SK-N-SH (cell line): ENCODE results near the gene CPVL.

Source experiments
- EZH2phosphoT487 ChIP-seq: fragments of 200-600 bp; sonication (generic); IDR thresholded peaks from 2 replicates; pipeline ENCODE4 v1.6.1; 2017; ENCODE audit warnings: low read depth, mixed run types, mild to moderate bottlenecking, antibody characterized with exemption, moderate library complexity, borderline replicate concordance
- FOSL2 ChIP-seq: IDR thresholded peaks from 2 replicates; pipeline ENCODE4 v1.4.0; 2012; ENCODE audit warnings: low read depth, mild to moderate bottlenecking, moderate library complexity, borderline replicate concordance
- GATA2 ChIP-seq: sonication (generic); formaldehyde crosslinking; IDR thresholded peaks from 2 replicates; pipeline ENCODE4 v1.5.0; 2020; ENCODE audit warnings: mild to moderate bottlenecking, missing genetic modification reagents
- NFIC ChIP-seq: IDR thresholded peaks from 2 replicates; pipeline ENCODE4 v1.4.0; 2012; ENCODE audit warnings: borderline replicate concordance
- RAD21 ChIP-seq: IDR thresholded peaks from 2 replicates; pipeline ENCODE4 v1.6.1; 2012; ENCODE audit warnings: mild to moderate bottlenecking, low read length
- RXRA ChIP-seq: IDR thresholded peaks from 2 replicates; pipeline ENCODE4 v1.4.0; 2012; ENCODE audit warnings: low read depth, mild to moderate bottlenecking, borderline replicate concordance
- SIN3A ChIP-seq: IDR thresholded peaks from 2 replicates; pipeline ENCODE4 v1.6.1; 2012; ENCODE audit warnings: low read depth, mild to moderate bottlenecking, low read length, moderate library complexity, borderline replicate concordance
- TAF1 ChIP-seq: IDR thresholded peaks from 2 replicates; pipeline ENCODE4 v1.6.1; 2012; ENCODE audit warnings: low read depth, mild to moderate bottlenecking, low read length, moderate library complexity, borderline replicate concordance
- YY1 ChIP-seq: IDR thresholded peaks from 2 replicates; pipeline ENCODE4 v1.4.0; 2012; ENCODE audit warnings: low read depth, mild to moderate bottlenecking
- TF ChIP-seq, protein P1 (sequence below): fragments of 200-600 bp; sonication (generic); IDR thresholded peaks from 2 replicates; pipeline ENCODE4 v1.6.1; 2017; ENCODE audit warnings: antibody characterized with exemption, mild to moderate bottlenecking, moderate library complexity
- TF ChIP-seq, protein P2 (sequence below): IDR thresholded peaks from 2 replicates; pipeline ENCODE4 v1.6.1; 2012; ENCODE audit warnings: mild to moderate bottlenecking, low read depth, low read length, moderate library complexity

DNA sequence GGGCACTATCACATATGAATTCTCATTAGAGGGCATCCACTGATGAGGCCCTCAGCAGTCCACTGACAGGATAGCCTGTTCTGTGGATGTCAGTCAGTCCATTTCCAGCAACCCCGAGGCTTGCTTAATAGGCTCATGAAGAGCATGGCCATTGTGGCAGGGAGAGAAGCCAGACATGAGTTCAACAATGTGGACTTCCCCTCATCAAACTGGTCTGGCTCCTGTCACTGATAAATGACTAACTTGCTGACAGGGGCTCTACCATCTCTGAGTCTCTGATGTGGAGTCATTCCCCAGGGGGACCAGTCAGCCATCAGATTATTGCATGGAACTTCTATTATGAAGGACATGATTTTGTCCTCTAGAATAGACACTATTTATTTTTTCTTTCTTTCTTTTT lies 168.5 kb downstream of the CPVL start:
- TF ChIP-seq EZH2phosphoT487 (no peak), TAF1 (no peak), NFIC (no peak), SIN3A (no peak), FOSL2 (no peak), RXRA (no peak), YY1 (no peak), RAD21 (no peak), GATA2 (no peak)
- TF ChIP-seq, protein P1, sequence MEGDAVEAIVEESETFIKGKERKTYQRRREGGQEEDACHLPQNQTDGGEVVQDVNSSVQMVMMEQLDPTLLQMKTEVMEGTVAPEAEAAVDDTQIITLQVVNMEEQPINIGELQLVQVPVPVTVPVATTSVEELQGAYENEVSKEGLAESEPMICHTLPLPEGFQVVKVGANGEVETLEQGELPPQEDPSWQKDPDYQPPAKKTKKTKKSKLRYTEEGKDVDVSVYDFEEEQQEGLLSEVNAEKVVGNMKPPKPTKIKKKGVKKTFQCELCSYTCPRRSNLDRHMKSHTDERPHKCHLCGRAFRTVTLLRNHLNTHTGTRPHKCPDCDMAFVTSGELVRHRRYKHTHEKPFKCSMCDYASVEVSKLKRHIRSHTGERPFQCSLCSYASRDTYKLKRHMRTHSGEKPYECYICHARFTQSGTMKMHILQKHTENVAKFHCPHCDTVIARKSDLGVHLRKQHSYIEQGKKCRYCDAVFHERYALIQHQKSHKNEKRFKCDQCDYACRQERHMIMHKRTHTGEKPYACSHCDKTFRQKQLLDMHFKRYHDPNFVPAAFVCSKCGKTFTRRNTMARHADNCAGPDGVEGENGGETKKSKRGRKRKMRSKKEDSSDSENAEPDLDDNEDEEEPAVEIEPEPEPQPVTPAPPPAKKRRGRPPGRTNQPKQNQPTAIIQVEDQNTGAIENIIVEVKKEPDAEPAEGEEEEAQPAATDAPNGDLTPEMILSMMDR: no peak
- TF ChIP-seq, protein P2, sequence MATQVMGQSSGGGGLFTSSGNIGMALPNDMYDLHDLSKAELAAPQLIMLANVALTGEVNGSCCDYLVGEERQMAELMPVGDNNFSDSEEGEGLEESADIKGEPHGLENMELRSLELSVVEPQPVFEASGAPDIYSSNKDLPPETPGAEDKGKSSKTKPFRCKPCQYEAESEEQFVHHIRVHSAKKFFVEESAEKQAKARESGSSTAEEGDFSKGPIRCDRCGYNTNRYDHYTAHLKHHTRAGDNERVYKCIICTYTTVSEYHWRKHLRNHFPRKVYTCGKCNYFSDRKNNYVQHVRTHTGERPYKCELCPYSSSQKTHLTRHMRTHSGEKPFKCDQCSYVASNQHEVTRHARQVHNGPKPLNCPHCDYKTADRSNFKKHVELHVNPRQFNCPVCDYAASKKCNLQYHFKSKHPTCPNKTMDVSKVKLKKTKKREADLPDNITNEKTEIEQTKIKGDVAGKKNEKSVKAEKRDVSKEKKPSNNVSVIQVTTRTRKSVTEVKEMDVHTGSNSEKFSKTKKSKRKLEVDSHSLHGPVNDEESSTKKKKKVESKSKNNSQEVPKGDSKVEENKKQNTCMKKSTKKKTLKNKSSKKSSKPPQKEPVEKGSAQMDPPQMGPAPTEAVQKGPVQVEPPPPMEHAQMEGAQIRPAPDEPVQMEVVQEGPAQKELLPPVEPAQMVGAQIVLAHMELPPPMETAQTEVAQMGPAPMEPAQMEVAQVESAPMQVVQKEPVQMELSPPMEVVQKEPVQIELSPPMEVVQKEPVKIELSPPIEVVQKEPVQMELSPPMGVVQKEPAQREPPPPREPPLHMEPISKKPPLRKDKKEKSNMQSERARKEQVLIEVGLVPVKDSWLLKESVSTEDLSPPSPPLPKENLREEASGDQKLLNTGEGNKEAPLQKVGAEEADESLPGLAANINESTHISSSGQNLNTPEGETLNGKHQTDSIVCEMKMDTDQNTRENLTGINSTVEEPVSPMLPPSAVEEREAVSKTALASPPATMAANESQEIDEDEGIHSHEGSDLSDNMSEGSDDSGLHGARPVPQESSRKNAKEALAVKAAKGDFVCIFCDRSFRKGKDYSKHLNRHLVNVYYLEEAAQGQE: no peak
